NCI-H1417 (cell line): ENCODE data around the gene LY6G6D.

Experiments used
- DNase-seq, 3 experiments: peaks; one replicate each; lab custom pipeline; 2025; lab: John Stamatoyannopoulos, UW

The LY6G6D gene, protein sequence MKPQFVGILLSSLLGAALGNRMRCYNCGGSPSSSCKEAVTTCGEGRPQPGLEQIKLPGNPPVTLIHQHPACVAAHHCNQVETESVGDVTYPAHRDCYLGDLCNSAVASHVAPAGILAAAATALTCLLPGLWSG

GRCh38 chr6:31715022-31715958 lies at the start of gene LY6G6D:
Gene LY6G6D (plus strand): TSS chr6:31715348. CDS start chr6:31715356, 8 bp downstream.
- DNase-seq, result no peak

- peak; percentile 95 to 98 (median 95) for DNase-seq
Measured at GRCh38 chr6:31665501-31666336, 49.4 kb upstream of the LY6G6D start, which contains the start of gene CSNK2B. Gene CSNK2B (plus strand): TSS chr6:31666080. CDS start chr6:31666832, 752 bp downstream.

DNA sequence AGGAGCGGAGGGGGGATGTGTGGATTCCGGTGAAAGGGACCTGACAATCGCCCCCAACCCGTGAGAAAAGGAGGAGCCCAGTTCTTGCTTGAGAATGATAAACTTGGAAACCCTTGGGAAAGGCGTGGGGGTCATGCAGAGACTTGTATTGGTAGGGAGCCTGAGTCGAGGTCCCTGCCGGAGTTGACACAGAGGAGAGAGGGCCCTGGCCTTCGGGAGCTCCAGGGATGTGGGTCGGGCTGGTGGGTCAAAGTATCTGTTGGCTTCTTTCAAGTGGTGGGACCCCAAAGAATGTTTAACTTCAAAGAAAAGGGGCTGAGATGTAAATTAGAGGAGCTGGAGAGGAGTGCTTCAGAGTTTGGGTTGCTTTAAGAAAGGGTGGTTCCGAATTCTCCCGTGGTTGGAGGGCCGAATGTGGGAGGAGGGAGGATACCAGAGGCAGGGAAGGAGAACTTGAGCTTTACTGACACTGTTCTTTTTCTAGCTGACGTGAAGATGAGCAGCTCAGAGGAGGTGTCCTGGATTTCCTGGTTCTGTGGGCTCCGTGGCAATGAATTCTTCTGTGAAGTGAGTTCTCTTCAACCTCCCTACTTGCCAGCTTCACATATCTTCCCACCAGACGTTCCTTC lies 48.7 kb upstream of the LY6G6D start:
- no peak for DNase-seq

- no peak for DNase-seq
Measured at GRCh38 chr6:31669676-31670075, 45.5 kb upstream of the LY6G6D start, which contains the start of gene LY6G5B. Gene LY6G5B (plus strand): TSS chr6:31669976. CDS start chr6:31670951, 975 bp downstream.

- no peak for DNase-seq
Measured at GRCh38 chr6:31676322-31676903, 38.7 kb upstream of the LY6G6D start.

DNA sequence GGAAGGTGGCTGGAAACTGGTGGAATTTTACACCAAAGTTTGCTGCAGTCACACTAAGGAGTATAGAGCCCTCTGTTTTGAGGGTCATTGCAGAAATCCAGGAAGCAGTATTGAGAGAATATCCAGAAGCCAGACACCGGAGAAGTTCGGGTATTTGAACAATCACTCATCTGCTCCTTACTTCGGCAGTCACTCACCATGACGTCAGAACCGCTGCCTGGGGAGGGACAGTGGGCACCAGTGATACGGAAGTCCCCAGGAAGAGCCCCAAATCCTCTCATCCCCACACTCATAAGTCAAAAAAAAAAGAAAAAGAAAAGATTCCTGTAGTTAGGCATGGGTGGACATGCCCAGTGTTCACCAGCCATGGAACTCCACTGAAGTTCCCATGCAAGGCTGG lies 38.2 kb upstream of the LY6G6D start:
- no peak for DNase-seq

- DNase-seq, result no peak
Measured at GRCh38 chr6:31677955-31678354, 37.2 kb upstream of the LY6G6D start.

DNA sequence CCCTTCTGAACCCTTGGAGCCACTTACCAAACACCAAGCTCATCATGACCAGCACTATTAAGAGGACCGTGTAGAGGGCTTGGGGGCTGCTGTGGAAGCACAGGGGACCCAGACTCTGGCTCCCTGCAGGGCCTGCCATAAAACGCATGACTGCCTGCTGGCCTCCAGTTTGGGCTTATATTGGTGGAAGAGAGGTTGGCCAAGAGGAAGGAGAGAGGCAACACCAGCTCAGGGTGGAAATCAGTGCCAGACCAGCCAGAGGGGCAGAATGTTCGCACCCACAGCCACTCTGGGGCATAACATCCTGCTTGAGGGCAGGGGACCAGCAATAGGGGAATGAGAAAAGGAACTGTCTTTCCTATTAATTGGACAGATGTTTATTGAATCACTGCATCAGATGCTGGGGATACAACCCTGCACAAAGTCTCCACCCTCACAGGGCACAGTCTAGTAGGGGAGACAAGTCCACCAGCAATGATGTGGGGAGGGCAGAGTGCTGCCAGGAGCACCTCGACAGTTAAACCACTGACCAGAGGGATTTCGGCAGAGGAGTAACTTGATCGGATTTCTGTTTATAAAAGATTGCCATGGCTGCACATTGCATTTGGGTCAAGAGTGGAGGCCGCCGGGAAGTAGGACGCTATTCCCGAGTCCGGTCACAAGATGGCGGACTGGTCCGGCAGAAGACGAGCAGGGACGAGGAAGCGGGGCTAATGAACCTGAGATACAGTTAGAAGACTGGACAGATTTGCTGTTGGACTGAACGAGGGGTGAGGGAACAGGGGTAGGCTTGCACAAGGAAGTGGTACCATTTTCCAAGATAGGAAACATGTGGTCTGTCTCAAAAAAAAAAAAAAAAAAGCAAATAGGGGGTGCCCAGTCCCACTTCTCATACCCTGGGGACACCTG lies 34.7 kb upstream of the LY6G6D start, which contains the start of gene LY6G5C:
TSS of gene LY6G5C (minus strand) at position 842 of the 909 bp plus-strand sequence. CDS start at position 148, 694 bp downstream.
- DNase-seq, result peak; percentile 68 to 89 (median 73)

DNA sequence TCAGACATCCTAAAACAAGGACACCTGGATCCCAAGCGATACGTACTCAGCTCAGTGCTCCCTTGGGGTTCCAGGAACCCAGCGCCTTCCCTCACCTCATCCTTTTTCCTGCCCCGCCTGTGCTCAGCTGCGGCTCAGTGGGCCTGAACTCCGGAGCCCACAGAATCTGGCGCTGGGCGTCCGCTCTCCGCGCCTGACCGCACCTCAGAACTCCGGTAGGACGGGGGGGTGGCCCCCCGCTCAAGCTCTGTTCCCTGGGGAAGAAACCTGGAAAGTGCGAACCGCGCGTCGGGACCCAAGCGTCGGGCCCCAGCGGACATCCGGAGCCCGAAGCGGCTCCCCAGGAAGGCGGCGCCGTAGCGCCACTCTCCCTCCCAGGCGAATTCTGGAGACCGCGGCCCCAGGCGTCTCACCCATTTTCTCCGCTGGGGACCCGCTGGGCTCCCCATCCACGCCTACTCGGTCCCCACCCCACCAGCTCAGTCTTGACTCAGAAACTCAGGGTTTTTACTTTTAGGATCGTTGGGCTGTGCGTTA lies 33.9 kb upstream of the LY6G6D start:
- DNase-seq, result peak; percentile 42 to 78 (median 75)

DNA sequence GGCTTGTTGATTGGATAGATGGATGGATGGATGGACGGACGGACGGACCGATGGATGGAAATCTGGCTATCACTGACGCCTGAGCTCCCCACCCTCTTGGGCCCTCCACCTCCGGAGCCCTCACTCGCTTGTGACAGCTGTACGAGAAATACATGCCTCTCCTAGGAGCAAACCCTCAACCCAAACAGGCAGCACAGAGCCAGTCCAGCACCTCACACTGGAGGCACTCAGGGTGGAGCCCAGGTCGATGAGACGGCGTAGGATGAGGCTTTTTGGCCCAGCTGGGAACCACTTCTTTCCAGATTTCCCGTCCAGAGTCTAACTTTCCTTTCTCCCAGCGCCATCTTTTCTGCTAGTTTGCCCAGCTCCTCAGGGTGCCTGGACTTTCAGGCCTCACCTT lies 31.6 kb upstream of the LY6G6D start:
- peak in 1 of 3 experiments; percentile 22 for DNase-seq

DNA sequence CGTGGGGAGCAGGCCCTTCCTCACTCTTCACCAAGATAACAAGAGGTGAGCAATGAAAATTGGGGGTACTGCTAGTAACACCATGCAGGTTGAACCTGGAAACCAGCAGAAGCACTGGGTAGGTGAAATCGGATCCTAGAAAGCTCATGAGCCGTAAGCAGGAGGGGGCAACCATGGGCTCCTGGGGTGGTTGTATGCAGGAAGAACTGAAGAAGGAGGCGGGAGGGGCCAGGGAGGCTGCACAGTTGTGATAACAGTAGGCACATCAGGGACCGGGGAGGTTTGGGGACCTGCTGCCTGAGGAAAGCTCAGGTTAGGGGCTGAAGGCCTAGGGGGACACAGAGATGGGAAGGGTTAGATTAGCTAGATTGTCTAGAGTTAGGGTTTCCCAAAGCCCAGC lies 28.7 kb upstream of the LY6G6D start:
- no peak for DNase-seq

GRCh38 chr6:31687321-31687720 lies 27.8 kb upstream of the LY6G6D start:
- no peak for DNase-seq

GRCh38 chr6:31687860-31688693 lies 27.1 kb upstream of the LY6G6D start:
- no peak for DNase-seq

GRCh38 chr6:31689249-31690110 lies 25.7 kb upstream of the LY6G6D start:
- DNase-seq, result no peak

GRCh38 chr6:31690231-31691077 lies 24.7 kb upstream of the LY6G6D start:
- no peak for DNase-seq

- no peak for DNase-seq
Measured at GRCh38 chr6:31691078-31691463, 24.1 kb upstream of the LY6G6D start.

DNA sequence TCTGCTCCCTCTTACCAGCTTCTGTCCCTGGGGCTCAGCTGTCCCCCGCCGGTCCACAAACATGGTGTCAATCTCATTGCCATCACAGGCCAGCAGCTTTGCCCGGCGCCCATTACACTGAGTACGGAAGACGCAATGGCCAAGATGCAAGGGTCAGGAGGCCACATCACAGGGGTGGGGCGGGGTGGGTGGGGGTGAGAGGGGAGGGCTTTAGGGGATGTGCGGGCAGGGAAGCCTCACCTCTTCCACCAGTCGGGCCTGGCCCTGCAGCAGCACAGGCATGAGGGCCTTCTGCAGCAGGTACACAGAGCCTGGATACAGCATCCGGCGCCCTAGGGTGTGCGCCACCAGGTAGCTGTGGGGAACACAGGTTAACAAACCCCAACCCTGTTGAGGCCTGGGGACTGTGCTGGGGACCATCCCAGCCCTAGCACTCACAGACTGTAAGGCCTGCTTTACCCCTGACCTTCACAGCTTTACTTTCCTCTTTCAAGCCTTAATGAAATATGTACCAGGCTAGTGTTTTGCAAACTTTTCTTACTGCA lies 23.5 kb upstream of the LY6G6D start:
- DNase-seq, result no peak
